BLaER1 treated with 17β-estradiol and CSF1 and Interleukin-3, amounts not matched to agents 10 nM and 100 nM (cell line): ENCODE results near the gene EXOSC7.

Experiments used
- H3K27ac ChIP-seq, 11 experiments: shearing (Covaris generic); formaldehyde crosslinking; 2 replicates each; pipeline ENCODE4 v1.8.1; 2022
- H3K27me3 ChIP-seq, 11 experiments: shearing (Covaris generic); formaldehyde crosslinking; 2 replicates each; pipeline ENCODE4 v1.8.1; 2022
- H3K36me3 ChIP-seq, 11 experiments: shearing (Covaris generic); formaldehyde crosslinking; 2 replicates each; pipeline ENCODE4 v1.8.1; 2022
- H3K4me1 ChIP-seq, 10 experiments: shearing (Covaris generic); formaldehyde crosslinking; 2 replicates each; pipeline ENCODE4 v1.8.1; 2022
- H3K4me2 ChIP-seq, 11 experiments: shearing (Covaris generic); formaldehyde crosslinking; 2 replicates each; pipeline ENCODE4 v1.8.1; 2022
- H3K4me3 ChIP-seq, 10 experiments: shearing (Covaris generic); formaldehyde crosslinking; 2 replicates each; pipeline ENCODE4 v1.8.1; 2022
- H3K9ac ChIP-seq, 11 experiments: shearing (Covaris generic); formaldehyde crosslinking; 2 replicates each; pipeline ENCODE4 v1.8.1; 2022
- H3K9me3 ChIP-seq, 11 experiments: shearing (Covaris generic); formaldehyde crosslinking; replicated peaks in 1 of 11; 2 replicates each; pipeline ENCODE4 v1.8.1; 2022
- H4K20me1 ChIP-seq, 11 experiments: shearing (Covaris generic); formaldehyde crosslinking; 2 replicates each; pipeline ENCODE4 v1.8.1; 2022
- Cebpa-rat ChIP-seq, 11 experiments: shearing (Covaris generic); IDR thresholded peaks; 2 replicates each; pipeline ENCODE4 v1.8.1; 2022

EXOSC7 gene

GRCh38 chr3:44992555-44993470 is 16.8 kb downstream of the EXOSC7 start:
- peaks cover 0 to 38% (median 6%) of the 10 kb centered on the region in 10 experiments; a peak in 9 of 20 replicates for H3K4me1 ChIP-seq
- H3K27ac ChIP-seq = no peak overlapping the region; a peak in 1 of 22 replicates
- no peak for TF ChIP-seq Cebpa-rat (IDR thresholded peaks at IDR 0.05)
- H3K4me2 ChIP-seq = 0 out of 22 replicates have a peak overlapping the region, but pooled peaks of 1 of the 11 experiments have one; percentile 36
- no peaks in the 10 kb centered on the region for H3K9me3 ChIP-seq
- no peaks in the 10 kb centered on the region for H3K27me3 ChIP-seq
- H3K36me3 ChIP-seq = peaks cover 75 to 94% (median 91%) of the 10 kb centered on the region in 11 experiments
- H3K9ac ChIP-seq = no peak overlapping the region
- no peak overlapping the region for H3K4me3 ChIP-seq
- peaks cover 0 to 75% (median 41%) of the 10 kb centered on the region in 11 experiments; a peak in 17 of 22 replicates for H4K20me1 ChIP-seq

GRCh38 chr3:44993471-44994205 is 17.6 kb downstream of the EXOSC7 start:
- Histone ChIP-seq H3K4me3 (no peak overlapping the region), H3K9ac (no peak overlapping the region), H3K9me3 (no peaks in the 10 kb centered on the region), H3K4me1 (peaks cover 0 to 38% (median 6%) of the 10 kb centered on the region in 10 experiments; a peak in 9 of 20 replicates), H3K36me3 (peaks cover 81 to 100% (median 99%) of the 10 kb centered on the region in 11 experiments), H3K27me3 (no peaks in the 10 kb centered on the region), H3K27ac (no peak overlapping the region; a peak in 1 of 22 replicates), H4K20me1 (peaks cover 0 to 67% (median 35%) of the 10 kb centered on the region in 11 experiments; a peak in 16 of 22 replicates), H3K4me2 (peak overlapping the region in 3 of 11 experiments; percentile 1 to 50 (median 36); a peak in 3 of 22 replicates)
- no peak for TF ChIP-seq Cebpa-rat (IDR thresholded peaks at IDR 0.05)

- Histone ChIP-seq H3K36me3 (peaks cover 89 to 100% (median 99%) of the 10 kb centered on the region in 11 experiments), H3K9me3 (no peaks in the 10 kb centered on the region), H3K4me1 (peaks cover 0 to 24% (median 6%) of the 10 kb centered on the region in 10 experiments; a peak in 9 of 20 replicates), H3K9ac (no peak overlapping the region), H4K20me1 (peaks cover 0 to 57% (median 20%) of the 10 kb centered on the region in 11 experiments; a peak in 15 of 22 replicates), H3K27ac (no peak overlapping the region), H3K4me2 (no peak overlapping the region), H3K4me3 (no peak overlapping the region), H3K27me3 (no peaks in the 10 kb centered on the region)
- TF ChIP-seq Cebpa-rat (IDR thresholded peaks at IDR 0.05) = no peak
Measured at GRCh38 chr3:44995142-44995770, 19.2 kb downstream of the EXOSC7 start.

GRCh38 chr3:44996556-44996969 is 20.5 kb downstream of the EXOSC7 start:
- H4K20me1 ChIP-seq = peaks cover 0 to 44% (median 20%) of the 10 kb centered on the region in 11 experiments; a peak in 14 of 22 replicates
- no peaks in the 10 kb centered on the region for H3K27me3 ChIP-seq
- H3K9me3 ChIP-seq = no peaks in the 10 kb centered on the region
- no peak overlapping the region for H3K9ac ChIP-seq
- H3K4me1 ChIP-seq = peaks cover 0 to 20% (median 6%) of the 10 kb centered on the region in 10 experiments; a peak in 9 of 20 replicates
- no peak overlapping the region for H3K4me2 ChIP-seq
- peaks cover 89 to 100% (median 99%) of the 10 kb centered on the region in 11 experiments for H3K36me3 ChIP-seq
- H3K4me3 ChIP-seq = no peak overlapping the region
- no peak overlapping the region for H3K27ac ChIP-seq
- TF ChIP-seq Cebpa-rat (IDR thresholded peaks at IDR 0.05) = no peak

- H3K4me3 ChIP-seq = no peak overlapping the region
- peaks cover 0 to 17% (median 11%) of the 10 kb centered on the region in 11 experiments; a peak in 18 of 22 replicates for H3K9me3 ChIP-seq
- H3K9ac ChIP-seq = no peak overlapping the region
- H3K36me3 ChIP-seq = peaks cover 99 to 100% (median 100%) of the 10 kb centered on the region in 11 experiments
- peaks cover 0 to 29% (median 11%) of the 10 kb centered on the region in 11 experiments; a peak in 12 of 22 replicates for H4K20me1 ChIP-seq
- no peak overlapping the region for H3K27ac ChIP-seq
- H3K4me1 ChIP-seq = 0 out of 20 replicates have a peak, but pooled peaks cover 0 to under 1% (median 0%) of the 10 kb centered on the region in 10 experiments
- no peak overlapping the region for H3K4me2 ChIP-seq
- TF ChIP-seq Cebpa-rat (IDR thresholded peaks at IDR 0.05) = no peak
- no peaks in the 10 kb centered on the region for H3K27me3 ChIP-seq
Measured at GRCh38 chr3:44999782-45000181, 23.7 kb downstream of the EXOSC7 start.

- peaks cover 100% of the 10 kb centered on the region in 11 experiments for H3K36me3 ChIP-seq
- H3K4me1 ChIP-seq = peaks cover 0 to 6% (median 2%) of the 10 kb centered on the region in 10 experiments; a peak in 6 of 20 replicates
- peaks cover 0 to 26% (median 17%) of the 10 kb centered on the region in 11 experiments; a peak in 19 of 22 replicates for H3K9me3 ChIP-seq
- no peak overlapping the region for H3K9ac ChIP-seq
- H3K27me3 ChIP-seq = no peaks in the 10 kb centered on the region
- H4K20me1 ChIP-seq = peaks cover 0 to 21% (median 5%) of the 10 kb centered on the region in 11 experiments; a peak in 11 of 22 replicates
- H3K4me3 ChIP-seq = no peak overlapping the region
- H3K4me2 ChIP-seq = no peak overlapping the region
- no peak for TF ChIP-seq Cebpa-rat (IDR thresholded peaks at IDR 0.05)
- H3K27ac ChIP-seq = no peak overlapping the region
Measured at GRCh38 chr3:45000823-45001222, 24.8 kb downstream of the EXOSC7 start.

- TF ChIP-seq Cebpa-rat (IDR thresholded peaks at IDR 0.05) = no peak
- peaks cover 0 to 26% (median 17%) of the 10 kb centered on the region in 11 experiments; a peak in 19 of 22 replicates for H3K9me3 ChIP-seq
- H3K4me2 ChIP-seq = no peak overlapping the region
Measured at GRCh38 chr3:45001738-45002137, 25.7 kb downstream of the EXOSC7 start.

GRCh38 chr3:45002139-45002660 is 26.2 kb downstream of the EXOSC7 start:
- no peaks in the 10 kb centered on the region for H3K27me3 ChIP-seq
- H3K36me3 ChIP-seq = peaks cover 91 to 96% (median 93%) of the 10 kb centered on the region in 11 experiments
- H4K20me1 ChIP-seq = peaks cover 0 to 13% (median 0%) of the 10 kb centered on the region in 11 experiments; a peak in 4 of 22 replicates
- peaks cover 0 to 26% (median 17%) of the 10 kb centered on the region in 11 experiments; a peak in 19 of 22 replicates for H3K9me3 ChIP-seq
- H3K4me2 ChIP-seq = no peak overlapping the region
- no peak for TF ChIP-seq Cebpa-rat (IDR thresholded peaks at IDR 0.05)
- no peak overlapping the region for H3K9ac ChIP-seq
- H3K4me1 ChIP-seq = peaks cover 0 to 9% (median 2%) of the 10 kb centered on the region in 10 experiments; a peak in 6 of 20 replicates
- H3K4me3 ChIP-seq = no peak overlapping the region
- no peak overlapping the region for H3K27ac ChIP-seq

More at GRCh38 chr3:45001738-45002137, 25.7 kb downstream of the EXOSC7 start:
- Histone ChIP-seq H4K20me1 (peaks cover 0 to 13% (median 0%) of the 10 kb centered on the region in 11 experiments; a peak in 7 of 22 replicates), H3K27me3 (no peaks in the 10 kb centered on the region), H3K4me1 (peaks cover 0 to 9% (median 2%) of the 10 kb centered on the region in 10 experiments; a peak in 6 of 20 replicates), H3K4me3 (no peak overlapping the region), H3K9ac (no peak overlapping the region), H3K27ac (no peak overlapping the region), H3K36me3 (peaks cover 91 to 96% (median 93%) of the 10 kb centered on the region in 11 experiments)
